Measurements from ENCODE around the gene NR6A1.

The NR6A1 gene

GRCh38 chr9:124688238-124688904, 82.7 kb downstream of the NR6A1 start:
- no peak for DNase-seq (ENCODE audit: insufficient read length)
- no peak for FAIRE-seq
- TF ChIP-seq TAF1 (IDR thresholded peaks at IDR 0.05; ENCODE audit: borderline replicate concordance, low read depth, low read length) (no peak), POLR2AphosphoS5 (IDR thresholded peaks at IDR 0.05; ENCODE audit: low read depth, low read length) (no peak), POLR2A (IDR thresholded peaks at IDR 0.05; ENCODE audit: low read depth, low read length) (no peak)

- DNase-seq (ENCODE audit: insufficient read length), result no peak
- no peak for TF ChIP-seq POLR2A (IDR thresholded peaks at IDR 0.05; ENCODE audit: low read depth, low read length)
- no peak for TF ChIP-seq POLR2AphosphoS5 (IDR thresholded peaks at IDR 0.05; ENCODE audit: low read depth, low read length)
- TF ChIP-seq TAF1 (IDR thresholded peaks at IDR 0.05; ENCODE audit: borderline replicate concordance, low read depth, low read length), result no peak
- FAIRE-seq, result no peak
Observed at GRCh38 chr9:124686918-124687317, 84.2 kb downstream of the NR6A1 start.

- DNase-seq (ENCODE audit: insufficient read length) (no peak), FAIRE-seq (no peak)
- no peak for TF ChIP-seq TAF1 (IDR thresholded peaks at IDR 0.05; ENCODE audit: borderline replicate concordance, low read depth, low read length)
- TF ChIP-seq POLR2A (IDR thresholded peaks at IDR 0.05; ENCODE audit: low read depth, low read length), result no peak
- no peak for TF ChIP-seq POLR2AphosphoS5 (IDR thresholded peaks at IDR 0.05; ENCODE audit: low read depth, low read length)
Observed at GRCh38 chr9:124685217-124685616, 85.9 kb downstream of the NR6A1 start.

GRCh38 chr9:124684169-124684568, 86.9 kb downstream of the NR6A1 start:
- no peak for FAIRE-seq
- no peak for TF ChIP-seq TAF1 (IDR thresholded peaks at IDR 0.05; ENCODE audit: borderline replicate concordance, low read depth, low read length)
- TF ChIP-seq POLR2AphosphoS5 (IDR thresholded peaks at IDR 0.05; ENCODE audit: low read depth, low read length), result no peak
- DNase-seq (ENCODE audit: insufficient read length), result no peak

- TF ChIP-seq POLR2AphosphoS5 (IDR thresholded peaks at IDR 0.05; ENCODE audit: low read depth, low read length) (no peak), POLR2A (IDR thresholded peaks at IDR 0.05; ENCODE audit: low read depth, low read length) (no peak), TAF1 (IDR thresholded peaks at IDR 0.05; ENCODE audit: borderline replicate concordance, low read depth, low read length) (no peak)
Observed at GRCh38 chr9:124683043-124683442, 88.1 kb downstream of the NR6A1 start.

GRCh38 chr9:124680714-124681390, 90.3 kb downstream of the NR6A1 start:
- TF ChIP-seq POLR2A (IDR thresholded peaks at IDR 0.05; ENCODE audit: low read depth, low read length) (no peak), POLR2AphosphoS5 (IDR thresholded peaks at IDR 0.05; ENCODE audit: low read depth, low read length) (no peak), TAF1 (IDR thresholded peaks at IDR 0.05; ENCODE audit: borderline replicate concordance, low read depth, low read length) (no peak)
- DNase-seq (ENCODE audit: insufficient read length) (no peak), FAIRE-seq (no peak)

More at GRCh38 chr9:124683043-124683442, 88.1 kb downstream of the NR6A1 start:
- FAIRE-seq, result no peak
- no peak for DNase-seq (ENCODE audit: insufficient read length)

GRCh38 chr9:124680049-124680448, 91.1 kb downstream of the NR6A1 start:
- FAIRE-seq (no peak), DNase-seq (ENCODE audit: insufficient read length) (no peak)
- TF ChIP-seq POLR2A (IDR thresholded peaks at IDR 0.05; ENCODE audit: low read depth, low read length), result no peak
- no peak for TF ChIP-seq TAF1 (IDR thresholded peaks at IDR 0.05; ENCODE audit: borderline replicate concordance, low read depth, low read length)
- no peak for TF ChIP-seq POLR2AphosphoS5 (IDR thresholded peaks at IDR 0.05; ENCODE audit: low read depth, low read length)

- DNase-seq (ENCODE audit: insufficient read length) (no peak), FAIRE-seq (no peak)
- TF ChIP-seq POLR2A (IDR thresholded peaks at IDR 0.05; ENCODE audit: low read depth, low read length) (no peak), TAF1 (IDR thresholded peaks at IDR 0.05; ENCODE audit: borderline replicate concordance, low read depth, low read length) (no peak), POLR2AphosphoS5 (IDR thresholded peaks at IDR 0.05; ENCODE audit: low read depth, low read length) (no peak)
Observed at GRCh38 chr9:124676159-124676551, 95.0 kb downstream of the NR6A1 start.

- TF ChIP-seq POLR2A (IDR thresholded peaks at IDR 0.05; ENCODE audit: low read depth, low read length) (no peak), TAF1 (IDR thresholded peaks at IDR 0.05; ENCODE audit: borderline replicate concordance, low read depth, low read length) (no peak), POLR2AphosphoS5 (IDR thresholded peaks at IDR 0.05; ENCODE audit: low read depth, low read length) (no peak)
- no peak for FAIRE-seq
- no peak for DNase-seq (ENCODE audit: insufficient read length)
Observed at GRCh38 chr9:124675261-124676158, 95.6 kb downstream of the NR6A1 start.

- FAIRE-seq (no peak), DNase-seq (ENCODE audit: insufficient read length) (no peak)
- TF ChIP-seq TAF1 (IDR thresholded peaks at IDR 0.05; ENCODE audit: borderline replicate concordance, low read depth, low read length), result no peak
- no peak for TF ChIP-seq POLR2A (IDR thresholded peaks at IDR 0.05; ENCODE audit: low read depth, low read length)
Observed at GRCh38 chr9:124674651-124675050, 96.5 kb downstream of the NR6A1 start.

GRCh38 chr9:124673063-124673462, 98.0 kb downstream of the NR6A1 start:
- no peak for FAIRE-seq
- DNase-seq (ENCODE audit: insufficient read length), result no peak
- TF ChIP-seq POLR2A (IDR thresholded peaks at IDR 0.05; ENCODE audit: low read depth, low read length) (no peak), TAF1 (IDR thresholded peaks at IDR 0.05; ENCODE audit: borderline replicate concordance, low read depth, low read length) (no peak), POLR2AphosphoS5 (IDR thresholded peaks at IDR 0.05; ENCODE audit: low read depth, low read length) (no peak)

Measured in GM12892 (cell line).